ENCODE data around the gene TEKT2. TPM values are rescaled to one million over a fixed set of nuclear protein-coding genes. Genes with fewer than 3 reads are reported as not detected.

The TEKT2 gene
- polyA plus RNA-seq, 1 experiment = 0.10 TPM

DNA sequence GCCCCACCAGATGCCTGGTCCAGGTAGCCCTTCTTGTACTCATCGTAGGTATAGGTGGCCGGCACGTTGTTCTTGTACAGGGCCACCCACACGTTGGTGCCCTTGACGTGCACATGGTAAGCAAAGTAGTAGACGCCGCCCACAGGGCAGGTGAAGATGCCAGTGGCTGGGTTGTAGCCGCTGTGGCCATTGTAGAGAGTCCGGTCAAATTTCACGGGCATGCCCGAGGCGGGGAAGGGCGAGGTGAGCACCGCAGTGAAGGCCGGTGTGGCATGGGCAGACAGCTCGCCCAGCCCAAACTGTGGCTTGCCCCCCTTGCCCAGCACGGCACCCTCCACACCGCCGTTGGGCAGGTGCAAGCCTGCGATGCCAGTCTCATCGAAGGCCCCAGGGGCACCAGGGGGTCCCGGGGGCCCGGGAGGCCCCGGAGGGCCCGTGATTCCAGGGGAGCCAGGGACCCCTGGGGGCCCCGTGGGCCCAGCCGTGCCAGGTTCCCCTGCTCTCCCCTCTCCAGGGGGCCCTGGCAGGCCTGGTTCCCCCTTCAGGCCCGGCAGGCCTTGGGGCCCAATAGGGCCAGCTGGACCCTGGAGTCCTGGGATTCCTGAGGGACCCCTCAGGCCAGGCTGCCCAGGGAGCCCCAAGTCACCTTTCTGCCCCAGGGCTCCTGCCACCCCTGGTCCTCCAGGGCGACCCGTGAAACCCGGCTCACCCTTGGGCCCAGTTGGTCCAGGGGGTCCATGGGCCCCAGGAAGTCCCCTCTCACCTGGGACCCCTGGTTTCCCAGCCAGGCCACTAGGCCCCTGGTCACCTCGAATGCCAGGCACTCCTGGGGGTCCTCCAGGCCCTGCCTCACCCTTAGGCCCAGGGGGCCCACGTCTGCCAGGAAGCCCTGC is 14.0 kb downstream of the TEKT2 start:
- Histone ChIP-seq H3K27me3 (ENCODE audit: control insufficient read depth, insufficient read depth, low read length) (no peaks in the 10 kb centered on the region), H3K4me3 (ENCODE audit: low read depth, low read length) (no peak overlapping the region), H3K36me3 (ENCODE audit: control insufficient read depth, insufficient read depth, low read length) (peaks cover 17% of the 10 kb centered on the region)
- DNase-seq (ENCODE audit: low read depth) = no peak
- ChIA-PET CTCF (interaction anchor here (0.6 to 17.9 kb wide), 8 partner anchors 15 to 126 kb away, joined by 3 to 382 read pairs (median 9); partner anchors contain the start of genes THRAP3 and TRAPPC3), POLR2A (interaction anchor here (0.5 kb wide), 1 partner anchor 312 kb away, joined by 3 read pairs; no protein-coding TSS in a partner anchor)
- TF ChIP-seq, protein P1, sequence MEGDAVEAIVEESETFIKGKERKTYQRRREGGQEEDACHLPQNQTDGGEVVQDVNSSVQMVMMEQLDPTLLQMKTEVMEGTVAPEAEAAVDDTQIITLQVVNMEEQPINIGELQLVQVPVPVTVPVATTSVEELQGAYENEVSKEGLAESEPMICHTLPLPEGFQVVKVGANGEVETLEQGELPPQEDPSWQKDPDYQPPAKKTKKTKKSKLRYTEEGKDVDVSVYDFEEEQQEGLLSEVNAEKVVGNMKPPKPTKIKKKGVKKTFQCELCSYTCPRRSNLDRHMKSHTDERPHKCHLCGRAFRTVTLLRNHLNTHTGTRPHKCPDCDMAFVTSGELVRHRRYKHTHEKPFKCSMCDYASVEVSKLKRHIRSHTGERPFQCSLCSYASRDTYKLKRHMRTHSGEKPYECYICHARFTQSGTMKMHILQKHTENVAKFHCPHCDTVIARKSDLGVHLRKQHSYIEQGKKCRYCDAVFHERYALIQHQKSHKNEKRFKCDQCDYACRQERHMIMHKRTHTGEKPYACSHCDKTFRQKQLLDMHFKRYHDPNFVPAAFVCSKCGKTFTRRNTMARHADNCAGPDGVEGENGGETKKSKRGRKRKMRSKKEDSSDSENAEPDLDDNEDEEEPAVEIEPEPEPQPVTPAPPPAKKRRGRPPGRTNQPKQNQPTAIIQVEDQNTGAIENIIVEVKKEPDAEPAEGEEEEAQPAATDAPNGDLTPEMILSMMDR (IDR thresholded peaks at IDR 0.05; ENCODE audit: insufficient read depth, low read depth, low read length) = no peak

GRCh38 chr1:36098650-36099365 is 14.9 kb downstream of the TEKT2 start:
- H3K36me3 ChIP-seq (ENCODE audit: control insufficient read depth, insufficient read depth, low read length) = peaks cover 10% of the 10 kb centered on the region
- CTCF ChIA-PET = interaction anchor here (0.6 to 17.9 kb wide), 6 partner anchors 19 to 125 kb away, joined by 3 to 382 read pairs (median 19); partner anchors contain the start of genes THRAP3 and TRAPPC3

GRCh38 chr1:36099681-36100341 is 15.9 kb downstream of the TEKT2 start:
- POLR2A ChIA-PET = interaction anchor here (1.1 kb wide), 1 partner anchor 34 kb away, joined by 3 read pairs; no protein-coding TSS in a partner anchor
- CTCF ChIA-PET = interaction anchor here (0.6 to 17.9 kb wide), 15 partner anchors 9 to 209 kb away, joined by 3 to 382 read pairs (median 4); partner anchors contain the start of genes MAP7D1 and TRAPPC3
- TF ChIP-seq, protein P1 (IDR thresholded peaks at IDR 0.05; ENCODE audit: insufficient read depth, low read depth, low read length) = peak; percentile 79

More at GRCh38 chr1:36098650-36099365, 14.9 kb downstream of the TEKT2 start:
- TF ChIP-seq, protein P1 (IDR thresholded peaks at IDR 0.05; ENCODE audit: insufficient read depth, low read depth, low read length) = no peak
- no peaks in the 10 kb centered on the region for H3K27me3 ChIP-seq (ENCODE audit: control insufficient read depth, insufficient read depth, low read length)
- H3K4me3 ChIP-seq (ENCODE audit: low read depth, low read length) = no peak overlapping the region
- POLR2A ChIA-PET = no interaction called here
- no peak for DNase-seq (ENCODE audit: low read depth)

DNA sequence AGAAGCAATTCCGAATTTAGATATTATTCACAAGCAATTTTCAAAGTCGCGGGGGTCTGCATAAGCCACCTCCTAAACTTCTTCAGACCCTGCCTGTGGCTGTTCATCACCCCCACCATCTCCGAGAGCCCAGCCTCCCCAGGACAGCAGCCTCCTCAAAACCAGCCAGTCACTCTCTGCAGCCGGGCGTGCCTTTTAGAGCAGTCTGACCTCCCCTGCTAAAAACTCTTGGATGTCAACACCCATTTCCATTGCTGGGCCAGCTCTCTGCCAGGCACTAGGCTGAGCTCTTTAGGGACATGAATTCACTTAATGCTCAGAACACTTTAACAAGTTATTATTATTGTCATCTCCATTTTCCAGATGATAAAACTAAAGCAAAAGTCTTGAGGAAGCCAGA is 16.5 kb downstream of the TEKT2 start:
- H3K27me3 ChIP-seq (ENCODE audit: control insufficient read depth, insufficient read depth, low read length) = no peaks in the 10 kb centered on the region
- TF ChIP-seq, protein P1 (IDR thresholded peaks at IDR 0.05; ENCODE audit: insufficient read depth, low read depth, low read length) = no peak
- no peak overlapping the region for H3K4me3 ChIP-seq (ENCODE audit: low read depth, low read length)
- ChIA-PET CTCF (interaction anchor here (0.5 to 17.9 kb wide), 16 partner anchors 8 to 208 kb away, joined by 3 to 382 read pairs (median 4); partner anchors contain the start of genes MAP7D1 and TRAPPC3), POLR2A (interaction anchor here (1.1 kb wide), 1 partner anchor 33 kb away, joined by 3 read pairs; no protein-coding TSS in a partner anchor)
- H3K36me3 ChIP-seq (ENCODE audit: control insufficient read depth, insufficient read depth, low read length) = peaks cover 5% of the 10 kb centered on the region; the same call in 1 of the 2 replicates
- no peak for DNase-seq (ENCODE audit: low read depth)

More at GRCh38 chr1:36099681-36100341, 15.9 kb downstream of the TEKT2 start:
- H3K27me3 ChIP-seq (ENCODE audit: control insufficient read depth, insufficient read depth, low read length) = no peaks in the 10 kb centered on the region
- H3K4me3 ChIP-seq (ENCODE audit: low read depth, low read length) = no peak overlapping the region
- no peak for DNase-seq (ENCODE audit: low read depth)
- H3K36me3 ChIP-seq (ENCODE audit: control insufficient read depth, insufficient read depth, low read length) = peaks cover 5% of the 10 kb centered on the region; the same call in 1 of the 2 replicates
